ENCODE measurements around the gene ZNF511. TPM values are rescaled to one million over a fixed set of nuclear protein-coding genes. Genes with fewer than 3 reads are reported as not detected.

The ZNF511 gene
- total RNA-seq, 1 experiment from 2014 or later, result 49.0 TPM

- H3K27me3 ChIP-seq (ENCODE audit: insufficient read depth, low read length), result no peaks in the 10 kb centered on the region
- no peak overlapping the region for H3K4me3 ChIP-seq (replicated peaks in 1 of 2; ENCODE audit: low read depth in 1 of 2, low read length in 2 of 2)
- intact Hi-C loops (cut with micrococcal nuclease), result no loop called here
- ChIA-PET CTCF (interaction anchor here (1.7 kb wide), 1 partner anchor 18 kb away, joined by 5 read pairs; no protein-coding TSS in a partner anchor), RAD21 (ENCODE audit: low non-redundant PET in 1 of 2, low total read pairs in 2 of 2, uncharacterized antibody in 2 of 2, unreplicated experiment in 2 of 2) (no interaction called here), POLR2A (no interaction called here)
- H3K36me3 ChIP-seq (ENCODE audit: control insufficient read depth in 1 of 2, insufficient read depth in 2 of 2, low read length in 2 of 2), result no peaks in the 10 kb centered on the region
- H3K27ac ChIP-seq (ENCODE audit: low read depth, low read length), result no peak overlapping the region
- no peak overlapping the region for H3K9ac ChIP-seq (ENCODE audit: low read length)
- H3K4me1 ChIP-seq (ENCODE audit: control insufficient read depth in 1 of 2, insufficient read depth in 2 of 2, low read length in 2 of 2), result peaks cover 0 to 8% of the 10 kb centered on the region in 2 experiments; a peak in 1 of 4 replicates
- no peak overlapping the region for H2AFZ ChIP-seq (ENCODE audit: low read depth, low read length, poor library complexity, severe bottlenecking)
- no TSS peak for BruUV-seq (replicated peaks)
- no peaks in the 10 kb centered on the region for H3K9me2 ChIP-seq (ENCODE audit: insufficient read depth)
- H3K9me3 ChIP-seq (ENCODE audit: control insufficient read depth in 1 of 2, insufficient read depth in 1 of 2, low read depth in 1 of 2, low read length in 2 of 2), result no peaks in the 10 kb centered on the region
- DNase-seq (ENCODE audit: low read depth, low spot score), result no peak
- no peaks in the 10 kb centered on the region for H4K20me1 ChIP-seq (ENCODE audit: insufficient read depth)
- ATAC-seq, result no peak
- no peak for TF ChIP-seq POLR2A (IDR thresholded peaks at IDR 0.05; ENCODE audit: borderline replicate concordance, extremely low read depth, insufficient read depth, insufficient read length)
- no peak for TF ChIP-seq SIN3A (IDR thresholded peaks at IDR 0.05; ENCODE audit: low read depth)
- TF ChIP-seq EGR1 (IDR thresholded peaks at IDR 0.05; ENCODE audit: low read depth), result no peak
- TF ChIP-seq MAX (IDR thresholded peaks at IDR 0.05), result no peak
- TF ChIP-seq, protein P1, sequence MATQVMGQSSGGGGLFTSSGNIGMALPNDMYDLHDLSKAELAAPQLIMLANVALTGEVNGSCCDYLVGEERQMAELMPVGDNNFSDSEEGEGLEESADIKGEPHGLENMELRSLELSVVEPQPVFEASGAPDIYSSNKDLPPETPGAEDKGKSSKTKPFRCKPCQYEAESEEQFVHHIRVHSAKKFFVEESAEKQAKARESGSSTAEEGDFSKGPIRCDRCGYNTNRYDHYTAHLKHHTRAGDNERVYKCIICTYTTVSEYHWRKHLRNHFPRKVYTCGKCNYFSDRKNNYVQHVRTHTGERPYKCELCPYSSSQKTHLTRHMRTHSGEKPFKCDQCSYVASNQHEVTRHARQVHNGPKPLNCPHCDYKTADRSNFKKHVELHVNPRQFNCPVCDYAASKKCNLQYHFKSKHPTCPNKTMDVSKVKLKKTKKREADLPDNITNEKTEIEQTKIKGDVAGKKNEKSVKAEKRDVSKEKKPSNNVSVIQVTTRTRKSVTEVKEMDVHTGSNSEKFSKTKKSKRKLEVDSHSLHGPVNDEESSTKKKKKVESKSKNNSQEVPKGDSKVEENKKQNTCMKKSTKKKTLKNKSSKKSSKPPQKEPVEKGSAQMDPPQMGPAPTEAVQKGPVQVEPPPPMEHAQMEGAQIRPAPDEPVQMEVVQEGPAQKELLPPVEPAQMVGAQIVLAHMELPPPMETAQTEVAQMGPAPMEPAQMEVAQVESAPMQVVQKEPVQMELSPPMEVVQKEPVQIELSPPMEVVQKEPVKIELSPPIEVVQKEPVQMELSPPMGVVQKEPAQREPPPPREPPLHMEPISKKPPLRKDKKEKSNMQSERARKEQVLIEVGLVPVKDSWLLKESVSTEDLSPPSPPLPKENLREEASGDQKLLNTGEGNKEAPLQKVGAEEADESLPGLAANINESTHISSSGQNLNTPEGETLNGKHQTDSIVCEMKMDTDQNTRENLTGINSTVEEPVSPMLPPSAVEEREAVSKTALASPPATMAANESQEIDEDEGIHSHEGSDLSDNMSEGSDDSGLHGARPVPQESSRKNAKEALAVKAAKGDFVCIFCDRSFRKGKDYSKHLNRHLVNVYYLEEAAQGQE (IDR thresholded peaks at IDR 0.05; ENCODE audit: low read depth), result no peak
- no peak for TF ChIP-seq EZH2phosphoT487 (IDR thresholded peaks at IDR 0.05; ENCODE audit: borderline replicate concordance)
- no peak for TF ChIP-seq CBX3 (IDR thresholded peaks at IDR 0.05; ENCODE audit: low read depth)
- no peak for TF ChIP-seq RAD21 (IDR thresholded peaks at IDR 0.05; ENCODE audit: low read depth)
- no peak for TF ChIP-seq CTCF (IDR thresholded peaks at IDR 0.05 in 2 of 3, conservative IDR thresholded peaks at IDR 0.05 in 1 of 3; ENCODE audit: borderline replicate concordance in 1 of 3, insufficient read depth in 1 of 3, low read depth in 2 of 3, low read length in 2 of 3)
- no peak for TF ChIP-seq FOSL1 (IDR thresholded peaks at IDR 0.05; ENCODE audit: low read depth)
- no peak for TF ChIP-seq JUND (IDR thresholded peaks at IDR 0.05)
- TF ChIP-seq TCF7L2 (IDR thresholded peaks at IDR 0.05; ENCODE audit: borderline replicate concordance, extremely low read depth, insufficient read depth, insufficient read length), result no peak
- no peak for TF ChIP-seq EZH2 (IDR thresholded peaks at IDR 0.05)
- no peak for TF ChIP-seq ZNF274 (IDR thresholded peaks at IDR 0.05; ENCODE audit: low read depth, low read length)
- TF ChIP-seq ELF1 (IDR thresholded peaks at IDR 0.05; ENCODE audit: borderline replicate concordance, low read depth), result no peak
- no peak for TF ChIP-seq ATF3 (IDR thresholded peaks at IDR 0.05)
- no peak for TF ChIP-seq YY1 (IDR thresholded peaks at IDR 0.05; ENCODE audit: extremely low read depth, insufficient replicate concordance, low read depth, low read length)
- TF ChIP-seq ZFX (IDR thresholded peaks at IDR 0.05), result no peak
- TF ChIP-seq POLR2AphosphoS5 (IDR thresholded peaks at IDR 0.05; ENCODE audit: low read depth, low read length), result no peak
- no peak for TF ChIP-seq SRF (IDR thresholded peaks at IDR 0.05; ENCODE audit: low read depth)
- no peaks in the 10 kb centered on the region for H3K79me2 ChIP-seq (ENCODE audit: insufficient read depth, low read length)
- H3K4me2 ChIP-seq (ENCODE audit: low read length), result no peak overlapping the region
Measured at GRCh38 chr10:133347710-133348517, 39.2 kb downstream of the ZNF511 start.

Measured in HCT116 (cell line).